HUES64 (cell line): ENCODE measurements around the gene TTBK2.

Experiments
- H3K27ac ChIP-seq: 2 replicates; pipeline ENCODE4 v1.7.0; 2013; ENCODE audit warnings: low read depth, low read length, inconsistent platforms
- H3K27me3 ChIP-seq: 2 replicates; pipeline ENCODE4 v1.6.1; 2013; ENCODE audit warnings: mild to moderate bottlenecking, low read length; ENCODE audit not compliant: insufficient read depth
- H3K36me3 ChIP-seq: 2 replicates; pipeline ENCODE4 v1.6.1; 2013; ENCODE audit warnings: mild to moderate bottlenecking, low read length; ENCODE audit not compliant: insufficient read depth
- H3K4me1 ChIP-seq: 2 replicates; pipeline ENCODE4 v1.6.1; 2013; ENCODE audit warnings: mild to moderate bottlenecking, low read length, moderate library complexity; ENCODE audit not compliant: insufficient read depth
- H3K4me3 ChIP-seq: 2 replicates; pipeline ENCODE4 v1.5.1; 2013; ENCODE audit warnings: mild to moderate bottlenecking, low read length, moderate library complexity
- H3K9ac ChIP-seq: 2 replicates; pipeline ENCODE4 v1.6.1; 2013; ENCODE audit warnings: mild to moderate bottlenecking, low read depth, low read length
- H3K9me3 ChIP-seq: 2 replicates; pipeline ENCODE4 v1.6.1; 2013; ENCODE audit warnings: low read depth, low read length; ENCODE audit not compliant: insufficient read depth
- WGBS: fragments of 150-250, 120-280 bp; methylation state at CpG from one replicate; pipeline ENCODE4 v1.1.7; 2013; ENCODE audit warnings: missing lambda C conversion rate; 5-methylcytosine and 5-hydroxymethylcytosine counted together

The TTBK2 gene

GRCh38 chr15:42711746-42712145, 208.8 kb downstream of the TTBK2 start:
- Histone ChIP-seq H3K4me3 (no peak overlapping the region), H3K9me3 (no peaks in the 10 kb centered on the region), H3K27me3 (no peaks in the 10 kb centered on the region), H3K4me1 (no peaks in the 10 kb centered on the region), H3K36me3 (no peaks in the 10 kb centered on the region), H3K9ac (no peak overlapping the region), H3K27ac (no peak overlapping the region)
- WGBS = 97% methylated on average over 3 of the region's 3 CpGs

DNA sequence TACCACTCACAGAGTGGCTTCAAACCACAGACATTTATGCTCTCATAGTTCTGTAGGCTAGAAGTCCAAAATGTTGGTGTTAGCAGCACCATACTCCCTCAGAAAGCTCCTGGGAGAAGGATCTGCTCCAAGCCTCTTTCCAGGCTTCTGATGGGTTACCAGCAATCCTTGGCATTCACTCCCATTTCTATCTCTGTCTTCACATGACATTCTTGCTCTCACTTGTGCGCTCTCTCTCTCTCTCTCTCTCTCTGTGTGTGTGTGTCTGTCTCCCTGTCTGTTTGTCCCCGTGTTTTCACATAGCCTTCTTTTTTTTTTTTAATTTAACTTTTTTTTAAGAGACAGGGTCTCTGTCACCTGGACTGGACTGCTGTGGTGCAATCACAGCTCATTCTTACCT, 209.9 kb downstream of the TTBK2 start:
- no peak overlapping the region for H3K9ac ChIP-seq
- H3K27me3 ChIP-seq = no peaks in the 10 kb centered on the region
- H3K4me3 ChIP-seq = no peak overlapping the region
- 94% methylated on average over 2 of the region's 2 CpGs for WGBS
- H3K4me1 ChIP-seq = no peaks in the 10 kb centered on the region
- no peaks in the 10 kb centered on the region for H3K36me3 ChIP-seq
- no peak overlapping the region for H3K27ac ChIP-seq
- no peaks in the 10 kb centered on the region for H3K9me3 ChIP-seq

- Histone ChIP-seq H3K27me3 (no peaks in the 10 kb centered on the region), H3K9me3 (no peaks in the 10 kb centered on the region), H3K4me3 (no peak overlapping the region), H3K9ac (no peak overlapping the region), H3K4me1 (no peaks in the 10 kb centered on the region), H3K27ac (no peak overlapping the region), H3K36me3 (no peaks in the 10 kb centered on the region)
- 93% methylated on average over 3 of the region's 3 CpGs for WGBS
These were observed 212.6 kb downstream of the TTBK2 start for GRCh38 chr15:42707873-42708544.

DNA sequence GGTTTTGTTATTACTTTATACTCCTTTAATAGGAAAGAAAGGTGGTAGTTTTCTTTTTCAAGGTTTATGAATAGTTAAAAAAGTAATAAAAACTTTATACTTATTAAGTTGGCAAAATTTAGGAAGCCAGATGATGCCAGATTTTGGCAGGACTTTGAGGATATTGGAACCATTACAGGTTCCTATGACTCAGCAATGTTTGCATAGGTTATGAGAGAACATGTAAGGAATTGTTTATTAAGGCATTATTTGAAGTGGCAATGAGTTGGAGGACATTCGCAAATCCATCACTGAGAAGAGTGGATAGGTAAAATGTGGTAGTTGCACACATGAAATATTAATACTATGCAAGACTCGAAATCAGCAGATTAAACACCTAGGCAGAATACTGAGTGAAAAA, 213.5 kb downstream of the TTBK2 start:
- H3K36me3 ChIP-seq = no peaks in the 10 kb centered on the region
- no peaks in the 10 kb centered on the region for H3K9me3 ChIP-seq
- H3K9ac ChIP-seq = no peak overlapping the region
- no peak overlapping the region for H3K27ac ChIP-seq
- H3K4me3 ChIP-seq = no peak overlapping the region
- 96% methylated on average over 2 of the region's 2 CpGs for WGBS
- H3K27me3 ChIP-seq = no peaks in the 10 kb centered on the region
- H3K4me1 ChIP-seq = no peaks in the 10 kb centered on the region

- no peak overlapping the region for H3K9ac ChIP-seq
- no peaks in the 10 kb centered on the region for H3K36me3 ChIP-seq
- H3K27ac ChIP-seq = no peak overlapping the region
- H3K27me3 ChIP-seq = no peaks in the 10 kb centered on the region
- H3K9me3 ChIP-seq = no peaks in the 10 kb centered on the region
- WGBS = 96% methylated on average over 5 of the region's 5 CpGs
- H3K4me1 ChIP-seq = no peaks in the 10 kb centered on the region
- H3K4me3 ChIP-seq = no peak overlapping the region
These were observed 215.2 kb downstream of the TTBK2 start for GRCh38 chr15:42705336-42705735.

DNA sequence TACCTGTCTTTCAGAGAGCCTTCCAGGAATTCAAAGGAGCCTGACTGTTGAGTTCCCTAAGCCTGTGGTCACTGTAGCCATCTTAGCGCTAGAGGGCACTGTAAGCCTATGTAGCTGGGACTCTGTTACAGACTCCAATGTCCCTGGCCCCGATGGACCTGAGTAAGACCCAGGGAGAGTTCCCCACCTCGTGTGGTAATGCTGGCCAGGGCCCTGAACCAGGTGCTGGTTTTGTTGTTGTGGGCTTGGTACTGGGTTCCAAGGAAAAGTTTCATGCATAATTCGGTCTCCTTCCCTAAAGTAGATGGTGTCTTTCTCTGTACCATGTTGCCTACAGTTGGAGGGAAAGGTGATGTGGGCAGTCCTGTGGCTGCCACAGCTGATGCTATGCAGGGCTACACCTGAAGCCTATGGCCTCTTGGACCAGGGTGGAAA, 216.1 kb downstream of the TTBK2 start:
- H3K27me3 ChIP-seq = no peaks in the 10 kb centered on the region
- no peak overlapping the region for H3K27ac ChIP-seq
- no peak overlapping the region for H3K4me3 ChIP-seq
- H3K9ac ChIP-seq = no peak overlapping the region
- no peaks in the 10 kb centered on the region for H3K4me1 ChIP-seq
- 57% methylated on average over 4 of the region's 4 CpGs for WGBS
- no peaks in the 10 kb centered on the region for H3K9me3 ChIP-seq
- H3K36me3 ChIP-seq = 0 out of 2 replicates have a peak, but pooled peaks cover 4% of the 10 kb centered on the region

- 95% methylated on average over 5 of the region's 5 CpGs for WGBS
- Histone ChIP-seq H3K9ac (no peak overlapping the region), H3K4me3 (no peak overlapping the region), H3K4me1 (no peaks in the 10 kb centered on the region), H3K36me3 (peaks cover 11% of the 10 kb centered on the region; the same call in 1 of the 2 replicates), H3K9me3 (no peaks in the 10 kb centered on the region), H3K27ac (no peak overlapping the region), H3K27me3 (no peaks in the 10 kb centered on the region)
These were observed 224.0 kb downstream of the TTBK2 start for GRCh38 chr15:42696626-42697025.

DNA sequence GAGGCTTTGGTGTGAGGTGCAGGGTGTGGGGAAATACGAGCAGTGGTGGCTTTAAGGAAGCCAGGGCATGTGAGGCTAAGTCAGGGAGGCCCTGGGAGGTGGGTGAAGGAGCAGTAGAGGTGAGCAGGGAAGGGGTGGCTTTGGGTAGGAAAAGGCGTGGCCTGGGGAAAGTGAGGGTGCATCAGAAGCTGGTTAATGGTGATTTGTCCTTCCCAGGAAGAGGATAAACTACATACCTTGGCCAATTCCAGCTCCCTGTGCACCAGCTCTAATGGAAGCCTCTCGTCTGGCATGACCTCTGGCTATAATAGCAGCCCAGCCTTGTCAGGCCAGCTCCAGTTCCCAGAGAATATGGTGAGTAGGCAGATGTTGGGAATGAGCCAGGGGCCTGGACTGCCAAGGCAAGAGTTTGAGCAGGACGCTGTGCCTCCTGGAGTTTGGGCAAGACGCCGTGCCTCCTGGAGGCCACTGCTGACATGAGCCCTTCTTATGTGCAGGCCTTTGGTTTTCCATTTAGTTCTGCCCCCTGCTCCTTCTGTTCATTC, 225.0 kb downstream of the TTBK2 start:
- H3K27ac ChIP-seq = no peak overlapping the region
- H3K9me3 ChIP-seq = no peaks in the 10 kb centered on the region
- WGBS = 94% methylated on average over 6 of the region's 6 CpGs
- no peaks in the 10 kb centered on the region for H3K4me1 ChIP-seq
- H3K36me3 ChIP-seq = peaks cover 11% of the 10 kb centered on the region; the same call in 1 of the 2 replicates
- H3K9ac ChIP-seq = no peak overlapping the region
- H3K4me3 ChIP-seq = no peak overlapping the region
- H3K27me3 ChIP-seq = no peaks in the 10 kb centered on the region

- Histone ChIP-seq H3K9ac (no peak overlapping the region), H3K9me3 (no peaks in the 10 kb centered on the region), H3K4me1 (no peaks in the 10 kb centered on the region), H3K36me3 (peaks cover 8% of the 10 kb centered on the region; the same call in 1 of the 2 replicates), H3K27me3 (no peaks in the 10 kb centered on the region), H3K4me3 (no peak overlapping the region), H3K27ac (no peak overlapping the region)
- WGBS = 94% methylated on average over 10 of the region's 10 CpGs
These were observed 226.2 kb downstream of the TTBK2 start for GRCh38 chr15:42694398-42694797.

GRCh38 chr15:42693942-42694341, 226.6 kb downstream of the TTBK2 start:
- no peaks in the 10 kb centered on the region for H3K4me1 ChIP-seq
- no peaks in the 10 kb centered on the region for H3K9me3 ChIP-seq
- H3K4me3 ChIP-seq = no peak overlapping the region
- no peaks in the 10 kb centered on the region for H3K27me3 ChIP-seq
- H3K36me3 ChIP-seq = peaks cover 8% of the 10 kb centered on the region; the same call in 1 of the 2 replicates
- WGBS = 95% methylated on average over 6 of the region's 6 CpGs
- H3K27ac ChIP-seq = no peak overlapping the region
- H3K9ac ChIP-seq = no peak overlapping the region

DNA sequence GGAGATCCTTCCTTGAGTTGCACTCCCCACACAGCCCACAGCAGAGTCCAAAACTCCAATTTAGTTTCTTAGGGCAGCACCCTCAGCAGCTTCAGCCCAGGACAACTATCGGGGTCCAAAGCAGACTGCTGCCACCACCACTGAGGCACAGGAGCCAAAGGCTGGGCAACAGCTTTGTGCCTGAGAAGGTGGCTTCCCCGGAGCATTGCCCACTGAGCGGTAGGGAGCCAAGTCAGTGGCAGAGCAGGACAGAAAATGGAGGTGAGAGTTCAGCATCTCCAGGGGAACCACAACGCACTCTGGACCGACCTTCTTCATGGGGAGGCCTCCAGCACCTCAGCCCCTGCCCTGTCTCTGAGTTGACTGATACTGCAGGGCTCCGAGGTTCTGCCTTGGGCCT, 227.1 kb downstream of the TTBK2 start:
- WGBS = 95% methylated on average over 6 of the region's 6 CpGs
- Histone ChIP-seq H3K4me1 (no peaks in the 10 kb centered on the region), H3K4me3 (no peak overlapping the region), H3K9ac (no peak overlapping the region), H3K27ac (no peak overlapping the region), H3K36me3 (peaks cover 8% of the 10 kb centered on the region; the same call in 1 of the 2 replicates), H3K27me3 (no peaks in the 10 kb centered on the region), H3K9me3 (no peaks in the 10 kb centered on the region)
